Uterus (tissue), 4 donors: ENCODE measurements around the gene CNOT4. TPM values are rescaled to one million over a fixed set of nuclear protein-coding genes. Genes with fewer than 3 reads are reported as not detected.

Experiments used
- DNase-seq, 2 donors: peaks; one replicate each; pipeline ENCODE4 v3.0.0-alpha.2; 2019 to 2020
- H3K27ac ChIP-seq, 2 donors: fragments of 200-600 bp; sonication (generic); 1 replicate in 1 of 2; 2 replicates in 1 of 2; pipeline ENCODE4 v1.5.1; 2016 to 2018
- H3K27me3 ChIP-seq, 2 donors: fragments of 200-600 bp; sonication (generic); one replicate each; pipeline ENCODE4 v1.5.1; 2018 to 2019; ENCODE audit warnings: control low read depth in 1 of 2
- H3K36me3 ChIP-seq, 2 donors: fragments of 200-600 bp; sonication (generic); one replicate each; pipeline ENCODE4 v1.5.1; 2019; ENCODE audit warnings: control low read depth in 1 of 2
- H3K4me1 ChIP-seq, 2 donors: fragments of 200-600 bp; sonication (generic); one replicate each; pipeline ENCODE4 v1.5.1; 2018 to 2019; ENCODE audit warnings: control low read depth in 1 of 2
- H3K4me3 ChIP-seq, 2 donors: fragments of 200-600 bp; sonication (generic); 1 replicate in 1 of 2; 2 replicates in 1 of 2; pipeline ENCODE4 v1.5.1; 2018 to 2019; ENCODE audit warnings: mild to moderate bottlenecking in 1 of 2
- H3K9me3 ChIP-seq, 2 donors: fragments of 200-600 bp; sonication (generic); one replicate each; pipeline ENCODE4 v1.5.1; 2019; ENCODE audit warnings: control low read depth in 1 of 2
- POLR2A ChIP-seq, 2 donors: fragments of 450-650 bp; IDR thresholded peaks; one replicate each; pipeline ENCODE4 v1.6.1; 2016; ENCODE audit warnings: antibody characterized with exemption in 2 of 2, mild to moderate bottlenecking in 1 of 2, moderate library complexity in 1 of 2
- intact Hi-C: fragments of 100-400 bp; cut with DNase I; formaldehyde crosslinking; loops from one replicate; pipeline ENCODE4 v1.15.1; 2023; ENCODE audit warnings: low total_unique reads
- total RNA-seq, 4 donors: library from RNA; depleted of rRNA in 3 of 4; stranded (reverse); fragments of >200 nt in 3 of 4; gene quantifications; one replicate each; pipeline versions ENCODE4 v1.1.0 to v1.2.4, GENCODE V29; 2014 to 2023
- TF ChIP-seq, protein P1 (sequence below), 4 experiments: fragments of 200-600 bp in 2 of 4; fragments of 450-650 bp in 2 of 4; sonication (generic) in 2 of 4; IDR thresholded peaks; one replicate each; pipeline ENCODE4 v1.5.1; 2016 to 2019; ENCODE audit warnings: antibody characterized with exemption in 4 of 4, mild to moderate bottlenecking in 2 of 4, moderate library complexity in 1 of 4
- donor health status: DM: yes; HTN: yes; CAD: no.

CNOT4 gene
- total RNA-seq, 4 donors from 2014 or later, result 13.2 to 35.6 (median 20.6) TPM

DNA sequence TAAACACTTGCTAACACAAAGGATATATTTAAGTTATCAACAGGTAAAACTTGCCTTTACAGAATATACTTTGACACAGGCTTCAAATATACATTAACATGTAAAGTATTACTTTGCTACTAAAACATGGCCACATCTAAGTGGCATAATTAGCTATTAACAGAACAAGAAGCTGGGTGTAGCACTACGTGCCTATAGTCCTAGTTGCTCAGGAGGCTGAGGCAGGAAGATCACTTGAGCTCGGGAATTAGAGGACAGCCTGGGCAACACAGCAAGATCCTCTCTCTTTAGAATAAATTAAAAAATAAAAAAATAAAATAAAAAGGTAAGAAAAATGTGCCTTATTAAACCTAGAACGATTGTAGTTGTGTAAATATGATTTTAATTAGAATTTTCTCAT lies 106.6 kb downstream of the CNOT4 start:
- intact Hi-C loops, result no loop called here
- Histone ChIP-seq H3K27me3 (no peaks in the 10 kb centered on the region), H3K36me3 (no peaks in the 10 kb centered on the region), H3K4me3 (no peak overlapping the region), H3K27ac (no peak overlapping the region), H3K4me1 (no peaks in the 10 kb centered on the region), H3K9me3 (no peaks in the 10 kb centered on the region)
- no peak for TF ChIP-seq POLR2A (IDR thresholded peaks at IDR 0.05)
- TF ChIP-seq, protein P1, sequence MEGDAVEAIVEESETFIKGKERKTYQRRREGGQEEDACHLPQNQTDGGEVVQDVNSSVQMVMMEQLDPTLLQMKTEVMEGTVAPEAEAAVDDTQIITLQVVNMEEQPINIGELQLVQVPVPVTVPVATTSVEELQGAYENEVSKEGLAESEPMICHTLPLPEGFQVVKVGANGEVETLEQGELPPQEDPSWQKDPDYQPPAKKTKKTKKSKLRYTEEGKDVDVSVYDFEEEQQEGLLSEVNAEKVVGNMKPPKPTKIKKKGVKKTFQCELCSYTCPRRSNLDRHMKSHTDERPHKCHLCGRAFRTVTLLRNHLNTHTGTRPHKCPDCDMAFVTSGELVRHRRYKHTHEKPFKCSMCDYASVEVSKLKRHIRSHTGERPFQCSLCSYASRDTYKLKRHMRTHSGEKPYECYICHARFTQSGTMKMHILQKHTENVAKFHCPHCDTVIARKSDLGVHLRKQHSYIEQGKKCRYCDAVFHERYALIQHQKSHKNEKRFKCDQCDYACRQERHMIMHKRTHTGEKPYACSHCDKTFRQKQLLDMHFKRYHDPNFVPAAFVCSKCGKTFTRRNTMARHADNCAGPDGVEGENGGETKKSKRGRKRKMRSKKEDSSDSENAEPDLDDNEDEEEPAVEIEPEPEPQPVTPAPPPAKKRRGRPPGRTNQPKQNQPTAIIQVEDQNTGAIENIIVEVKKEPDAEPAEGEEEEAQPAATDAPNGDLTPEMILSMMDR (IDR thresholded peaks at IDR 0.05), result no peak
- DNase-seq, result no peak

DNA sequence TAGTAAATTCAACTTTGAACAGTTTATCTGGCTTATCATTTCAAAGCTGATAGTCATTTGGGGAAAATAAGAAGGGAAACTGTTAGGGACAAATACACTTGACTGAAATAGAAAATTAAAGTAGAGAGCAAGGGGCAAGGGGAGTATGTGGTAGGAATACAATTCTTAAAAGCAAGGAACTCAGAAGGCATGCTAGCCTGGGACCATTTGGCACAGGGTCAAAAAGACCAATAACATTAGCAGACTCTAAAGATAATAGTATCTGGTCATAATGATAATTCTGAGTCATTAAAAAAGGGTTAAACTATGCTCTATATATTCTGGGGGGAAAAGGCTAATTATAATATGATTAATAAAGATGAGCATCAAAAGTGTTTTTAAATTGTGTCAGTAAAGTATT lies 112.2 kb downstream of the CNOT4 start:
- no peaks in the 10 kb centered on the region for H3K4me1 ChIP-seq
- no peak for DNase-seq
- no peaks in the 10 kb centered on the region for H3K9me3 ChIP-seq
- no peaks in the 10 kb centered on the region for H3K36me3 ChIP-seq
- no peak overlapping the region for H3K4me3 ChIP-seq
- TF ChIP-seq, protein P1 (IDR thresholded peaks at IDR 0.05), result no peak
- TF ChIP-seq POLR2A (IDR thresholded peaks at IDR 0.05), result no peak
- H3K27me3 ChIP-seq, result no peaks in the 10 kb centered on the region
- intact Hi-C loops, result no loop called here
- H3K27ac ChIP-seq, result no peak overlapping the region

DNA sequence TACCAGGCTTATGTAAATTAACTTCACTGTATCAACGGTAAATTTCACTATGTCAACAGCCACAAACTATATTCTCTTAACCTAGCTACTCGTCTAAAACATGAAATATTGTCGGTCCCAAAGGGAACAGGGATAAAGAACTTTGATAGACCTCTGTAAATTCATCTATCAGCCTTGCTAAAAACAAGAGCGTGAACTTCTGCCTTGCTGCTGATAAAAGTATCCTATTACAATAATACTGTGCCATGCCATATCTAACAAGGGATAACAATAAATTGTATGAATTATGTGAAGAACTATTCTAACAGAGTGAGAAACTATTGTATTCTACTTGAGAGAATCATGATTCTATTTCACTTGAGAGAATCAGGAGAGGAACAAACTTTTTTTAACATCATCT lies 117.2 kb downstream of the CNOT4 start:
- Histone ChIP-seq H3K4me3 (no peak overlapping the region), H3K9me3 (no peaks in the 10 kb centered on the region), H3K27me3 (no peaks in the 10 kb centered on the region), H3K27ac (no peak overlapping the region), H3K36me3 (no peaks in the 10 kb centered on the region), H3K4me1 (no peaks in the 10 kb centered on the region)
- intact Hi-C loops, result no loop called here
- DNase-seq, result no peak
- TF ChIP-seq, protein P1 (IDR thresholded peaks at IDR 0.05), result no peak
- no peak for TF ChIP-seq POLR2A (IDR thresholded peaks at IDR 0.05)

DNA sequence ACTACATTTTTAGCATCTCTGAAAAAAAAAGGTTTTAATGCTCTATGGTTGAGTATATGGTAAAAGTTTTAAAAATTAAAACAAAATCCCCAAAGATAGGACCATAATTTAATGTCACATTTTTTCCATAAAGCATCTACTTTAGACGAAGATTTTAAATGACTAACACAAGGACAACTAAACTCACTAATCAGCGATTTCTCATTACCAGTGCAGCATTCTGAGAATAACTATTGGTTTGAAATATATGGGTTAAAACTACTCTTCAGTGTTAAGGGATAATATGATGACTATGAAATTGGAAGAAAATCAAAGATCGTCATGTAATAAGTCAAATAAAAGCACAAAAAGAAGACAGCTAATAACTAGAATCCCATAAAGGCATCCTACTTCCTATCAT lies 118.4 kb downstream of the CNOT4 start:
- intact Hi-C loops, result no loop called here
- no peaks in the 10 kb centered on the region for H3K36me3 ChIP-seq
- no peak for TF ChIP-seq POLR2A (IDR thresholded peaks at IDR 0.05)
- TF ChIP-seq, protein P1 (IDR thresholded peaks at IDR 0.05), result no peak
- no peaks in the 10 kb centered on the region for H3K9me3 ChIP-seq
- H3K4me1 ChIP-seq, result no peaks in the 10 kb centered on the region
- H3K27ac ChIP-seq, result no peak overlapping the region
- no peak overlapping the region for H3K4me3 ChIP-seq
- DNase-seq, result no peak
- H3K27me3 ChIP-seq, result no peaks in the 10 kb centered on the region

DNA sequence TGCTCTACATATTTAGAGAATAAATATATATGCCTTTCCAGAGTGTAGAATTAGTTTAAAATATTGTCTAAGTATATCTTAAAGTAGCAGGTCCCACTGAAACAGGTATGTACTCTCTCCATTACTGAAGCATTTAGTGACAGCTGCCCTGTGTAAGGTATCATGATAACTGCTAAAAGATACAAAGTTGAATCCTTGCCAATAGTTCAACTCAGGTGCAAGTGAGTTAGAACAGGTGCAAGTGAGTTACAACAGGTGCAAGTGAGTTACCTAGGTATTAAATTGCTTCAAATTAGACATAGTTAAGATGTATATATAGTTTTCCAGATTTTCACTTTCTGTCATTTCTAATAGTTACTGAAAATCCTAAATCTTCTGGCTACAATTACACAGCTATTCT lies 119.1 kb downstream of the CNOT4 start:
- H3K27me3 ChIP-seq, result no peaks in the 10 kb centered on the region
- intact Hi-C loops, result no loop called here
- no peak for DNase-seq
- H3K27ac ChIP-seq, result no peak overlapping the region
- no peak for TF ChIP-seq POLR2A (IDR thresholded peaks at IDR 0.05)
- TF ChIP-seq, protein P1 (IDR thresholded peaks at IDR 0.05), result no peak
- H3K36me3 ChIP-seq, result no peaks in the 10 kb centered on the region
- H3K4me1 ChIP-seq, result no peaks in the 10 kb centered on the region
- no peaks in the 10 kb centered on the region for H3K9me3 ChIP-seq
- H3K4me3 ChIP-seq, result no peak overlapping the region
